A549 (cell line): Measurements from ENCODE around the gene ABCA13. TPM values are rescaled to one million over a fixed set of nuclear protein-coding genes. Genes with fewer than 3 reads are reported as not detected.

Experiments used
- ATAC-seq, 2 experiments: fragments of 200-7000 bp in 1 of 2; fragments of >200 bp in 1 of 2; cut with Nextera tagmentation in 1 of 2; cut with Tn5 transposase in 1 of 2; 3 replicates each; pipeline versions ENCODE4 v1.8.0 to v1.9.1; 2018 to 2020; ENCODE audit warnings: mild to moderate bottlenecking in 1 of 2, moderate library complexity in 1 of 2
- CTCF ChIA-PET: fragments of 300-600 bp; sonication (Branson Sonifier 250); formaldehyde crosslinking; extraction: SDS; loops from one replicate; lab custom pipeline; 2021; ENCODE audit warnings: antibody characterized with exemption, inconsistent platforms; lab: Yijun Ruan, JAX
- POLR2A ChIA-PET: fragments of 350-600 bp; formaldehyde crosslinking; extraction: SDS; loops from one replicate; lab custom pipeline; 2021; ENCODE audit warnings: antibody characterized with exemption, inconsistent platforms; lab: Yijun Ruan, JAX
- DNase-seq, 2 experiments: peaks; one replicate each; pipeline versions ENCODE4 v3.0.0 to v3.0.0-alpha.2; 2011 to 2016; ENCODE audit warnings: low read depth in 1 of 2, low spot score in 1 of 2
- FAIRE-seq: peaks from 2 replicates; lab custom pipeline; 2011; peaks lifted over from hg19 to GRCh38; lab: Jason Lieb, UNC
- H3K27ac ChIP-seq, 2 experiments: fragments of >200 bp; sonication (Bioruptor Twin); formaldehyde crosslinking; 3 replicates each; pipeline ENCODE4 v1.5.1; 2016 to 2017
- H3K4me1 ChIP-seq: fragments of >200 bp; sonication (Bioruptor Twin); formaldehyde crosslinking; 3 replicates; pipeline ENCODE4 v1.6.1; 2016
- H3K4me2 ChIP-seq: fragments of >200 bp; sonication (Bioruptor Twin); formaldehyde crosslinking; 3 replicates; pipeline ENCODE4 v1.6.1; 2016
- H3K4me3 ChIP-seq: fragments of >200 bp; sonication (Bioruptor Twin); formaldehyde crosslinking; 3 replicates; pipeline ENCODE4 v1.5.1; 2016
- H3K9me3 ChIP-seq: fragments of >200 bp; sonication (Bioruptor Twin); formaldehyde crosslinking; 3 replicates; pipeline ENCODE4 v1.6.1; 2016
- ATOH8 ChIP-seq: fragments of 250-450 bp; sonication (Bioruptor Pico); IDR thresholded peaks from 2 replicates; pipeline ENCODE4 v1.5.0; 2020; ENCODE audit warnings: low read depth, mild to moderate bottlenecking, moderate library complexity
- CBX2 ChIP-seq: fragments of 200-600 bp; sonication (generic); IDR thresholded peaks from 2 replicates; pipeline ENCODE4 v1.6.1; 2016; ENCODE audit warnings: low read depth, mild to moderate bottlenecking, borderline replicate concordance
- CHD2 ChIP-seq: fragments of 150-350 bp; IDR thresholded peaks from 2 replicates; pipeline ENCODE4 v1.6.1; 2014; ENCODE audit warnings: low read length; ENCODE audit not compliant: partially characterized antibody
- CTCF ChIP-seq: fragments of >200 bp; sonication (Bioruptor Twin); formaldehyde crosslinking; IDR thresholded peaks from 3 replicates; pipeline ENCODE4 v1.5.1; 2016
- E2F6 ChIP-seq: IDR thresholded peaks from 2 replicates; pipeline ENCODE4 v1.6.1; 2012; ENCODE audit warnings: low read depth, borderline replicate concordance
- EHF ChIP-seq: fragments of 250-450 bp; sonication (Bioruptor Pico); IDR thresholded peaks from 2 replicates; pipeline ENCODE4 v1.5.0; 2020; ENCODE audit warnings: mild to moderate bottlenecking
- EHMT2 ChIP-seq: fragments of 200-600 bp; sonication (generic); IDR thresholded peaks from 2 replicates; pipeline ENCODE4 v1.6.1; 2016; ENCODE audit warnings: antibody characterized with exemption, low read depth, mild to moderate bottlenecking, moderate library complexity
- FOSB ChIP-seq: fragments of 250-450 bp; sonication (Bioruptor Pico); IDR thresholded peaks from 2 replicates; pipeline ENCODE4 v1.5.0; 2020; ENCODE audit warnings: mild to moderate bottlenecking, moderate library complexity
- HEYL ChIP-seq: fragments of 250-450 bp; sonication (Bioruptor Pico); IDR thresholded peaks from 2 replicates; pipeline ENCODE4 v1.8.0; 2021; ENCODE audit warnings: mild to moderate bottlenecking, moderate library complexity
- HMGXB4 ChIP-seq: fragments of 250-450 bp; sonication (Bioruptor Pico); IDR thresholded peaks from 2 replicates; pipeline ENCODE4 v1.5.0; 2021; ENCODE audit warnings: mild to moderate bottlenecking, moderate library complexity, borderline replicate concordance
- HOXA7 ChIP-seq: fragments of 250-450 bp; sonication (Bioruptor Pico); IDR thresholded peaks from 2 replicates; pipeline ENCODE4 v1.5.0; 2020; ENCODE audit warnings: mild to moderate bottlenecking, moderate library complexity
- HOXB5 ChIP-seq: fragments of 250-450 bp; sonication (Bioruptor Pico); IDR thresholded peaks from 2 replicates; pipeline ENCODE4 v1.5.0; 2020; ENCODE audit warnings: mild to moderate bottlenecking, moderate library complexity
- KDM5A ChIP-seq: fragments of 200-600 bp; sonication (generic); IDR thresholded peaks from 2 replicates; pipeline ENCODE4 v1.6.1; 2016; ENCODE audit warnings: antibody characterized with exemption, mild to moderate bottlenecking
- MAFK ChIP-seq: fragments of 450-650 bp; IDR thresholded peaks from 2 replicates; pipeline ENCODE4 v1.6.1; 2014; ENCODE audit not compliant: partially characterized antibody
- MYC ChIP-seq: IDR thresholded peaks from 2 replicates; pipeline ENCODE4 v1.6.1; 2012; ENCODE audit warnings: mild to moderate bottlenecking, inconsistent platforms, low read length, improper control_type of control experiment, borderline replicate concordance
- NFE2L2 ChIP-seq: fragments of 150-350 bp; conservative IDR thresholded peaks from 2 replicates; pipeline ENCODE4 v1.6.1; 2014; ENCODE audit warnings: low read length
- NPAS2 ChIP-seq: fragments of 250-450 bp; sonication (Bioruptor Pico); IDR thresholded peaks from 2 replicates; pipeline ENCODE4 v1.8.0; 2022; ENCODE audit warnings: mild to moderate bottlenecking, moderate library complexity, borderline replicate concordance
- NR3C1 ChIP-seq: fragments of >200 bp; sonication (Bioruptor Twin); formaldehyde crosslinking; IDR thresholded peaks from 3 replicates; pipeline ENCODE4 v1.6.1; 2017
- PHF8 ChIP-seq: fragments of 200-600 bp; sonication (generic); IDR thresholded peaks from 2 replicates; pipeline ENCODE4 v1.6.1; 2016; ENCODE audit warnings: low read depth, mild to moderate bottlenecking, antibody characterized with exemption, moderate library complexity, borderline replicate concordance
- POLR2A ChIP-seq: IDR thresholded peaks from 2 replicates; pipeline ENCODE4 v1.6.1; 2012; ENCODE audit warnings: mild to moderate bottlenecking, low read length
- RFX5 ChIP-seq: fragments of 450-650 bp; IDR thresholded peaks from 2 replicates; pipeline ENCODE4 v1.7.1; 2014; ENCODE audit warnings: antibody characterized with exemption, mild to moderate bottlenecking, moderate library complexity
- RNF2 ChIP-seq: fragments of 200-600 bp; sonication (generic); IDR thresholded peaks from 2 replicates; pipeline ENCODE4 v1.6.1; 2016; ENCODE audit warnings: low read depth, mild to moderate bottlenecking, antibody characterized with exemption, moderate library complexity, borderline replicate concordance
- TP53 ChIP-seq: fragments of 250-450 bp; sonication (Bioruptor Pico); IDR thresholded peaks from 2 replicates; pipeline ENCODE4 v1.5.0; 2021; ENCODE audit warnings: mild to moderate bottlenecking, moderate library complexity
- USF2 ChIP-seq: fragments of 450-650 bp; IDR thresholded peaks from 2 replicates; pipeline ENCODE4 v1.6.1; 2014; ENCODE audit warnings: antibody characterized with exemption
- ZNF302 ChIP-seq: fragments of 250-450 bp; sonication (Bioruptor Pico); IDR thresholded peaks from 2 replicates; pipeline ENCODE4 v1.9.0; 2021; ENCODE audit warnings: inconsistent platforms, mild to moderate bottlenecking, moderate library complexity
- WGBS: methylation state at CpG from one replicate; pipeline ENCODE4 v1.1.6; 2017; ENCODE audit errors: missing lambda C conversion rate; 5-methylcytosine and 5-hydroxymethylcytosine counted together
- polyA plus RNA-seq, 4 experiments: library from polyadenylated mRNA; depleted of rRNA in 3 of 4; stranded (reverse); fragments of >200 nt; fragmentation: RNase III in 1 of 4; extraction: RNeasy Plus Mini Kit Qiagen cat#74134 plus additional on column Dnase treatment in 1 of 4; gene quantifications; 2 replicates in 3 of 4; 3 replicates in 1 of 4; pipeline ENCODE4 v1.2.3, GENCODE V29; 2011 to 2017

Gene ABCA13
- polyA plus RNA-seq, 2 of the 4 experiments (the other 2 are of a cell fraction), result 0.01 TPM; not detected in 1

GRCh38 chr7:48286836-48287235, 115.6 kb downstream of the ABCA13 start:
- no peak for TF ChIP-seq KDM5A
- TF ChIP-seq, all 56 proteins: peak for 0
- Histone ChIP-seq H3K27ac (no peak overlapping the region), H3K4me3 (no peak overlapping the region), H3K9me3 (no peaks in the 10 kb centered on the region), H3K4me1 (no peaks in the 10 kb centered on the region), H3K4me2 (no peak overlapping the region)
- no peak for FAIRE-seq
- WGBS, result 34% methylated on average over 5 of the region's 5 CpGs
- POLR2A ChIA-PET, result no interaction called here
- CTCF ChIA-PET, result no interaction called here
- ATAC-seq, result no peak
- no peak for DNase-seq

- no peaks in the 10 kb centered on the region for H3K4me1 ChIP-seq
- no peaks in the 10 kb centered on the region for H3K9me3 ChIP-seq
- H3K27ac ChIP-seq, result no peak overlapping the region
- WGBS, result 49% methylated on average over 1 of the region's 1 CpG
- no peak overlapping the region for H3K4me2 ChIP-seq
- DNase-seq (no peak), ATAC-seq (no peak), FAIRE-seq (no peak)
- no peak overlapping the region for H3K4me3 ChIP-seq
- ChIA-PET CTCF (interaction anchor here (1.2 kb wide), 1 partner anchor 9 kb away, joined by 4 read pairs; no protein-coding TSS in a partner anchor), POLR2A (no interaction called here)
- TF ChIP-seq ZNF302 (CRISPR knock-in tag) (no peak), MAFK (no peak), USF2 (no peak), HMGXB4 (no peak), ATOH8 (no peak)
- TF ChIP-seq, all 56 proteins: peak for 0
Observed at GRCh38 chr7:48289656-48290055, 118.4 kb downstream of the ABCA13 start.

GRCh38 chr7:48292949-48293348, 121.7 kb downstream of the ABCA13 start:
- ChIA-PET POLR2A (no interaction called here), CTCF (no interaction called here)
- ATAC-seq (no peak), FAIRE-seq (no peak), DNase-seq (no peak)
- H3K4me2 ChIP-seq, result no peak overlapping the region
- 8% methylated on average over 4 of the region's 4 CpGs for WGBS
- H3K4me3 ChIP-seq, result no peak overlapping the region
- no peaks in the 10 kb centered on the region for H3K9me3 ChIP-seq
- no peaks in the 10 kb centered on the region for H3K4me1 ChIP-seq
- H3K27ac ChIP-seq, result no peak overlapping the region
- no peak for TF ChIP-seq TP53
- no peak for TF ChIP-seq NPAS2 (CRISPR knock-in tag)
- TF ChIP-seq RFX5, result no peak
- no peak for TF ChIP-seq EHMT2
- TF ChIP-seq EHF (CRISPR knock-in tag), result no peak
- TF ChIP-seq HOXA7 (CRISPR knock-in tag), result no peak
- no peak for TF ChIP-seq HOXB5 (CRISPR knock-in tag)
- TF ChIP-seq CBX2, result no peak
- no peak for TF ChIP-seq NFE2L2
- no peak for TF ChIP-seq E2F6
- no peak for TF ChIP-seq CTCF
- no peak for TF ChIP-seq RNF2
- TF ChIP-seq CHD2, result no peak
- no peak for TF ChIP-seq MYC
- no peak for TF ChIP-seq PHF8
- no peak for TF ChIP-seq NR3C1
- TF ChIP-seq POLR2A, result no peak
- no peak for TF ChIP-seq FOSB (CRISPR knock-in tag)
- TF ChIP-seq ATOH8, result no peak
- no peak for TF ChIP-seq HEYL (CRISPR knock-in tag)
